ENCODE measurements around the gene PRPF40A.

PRPF40A gene

DNA sequence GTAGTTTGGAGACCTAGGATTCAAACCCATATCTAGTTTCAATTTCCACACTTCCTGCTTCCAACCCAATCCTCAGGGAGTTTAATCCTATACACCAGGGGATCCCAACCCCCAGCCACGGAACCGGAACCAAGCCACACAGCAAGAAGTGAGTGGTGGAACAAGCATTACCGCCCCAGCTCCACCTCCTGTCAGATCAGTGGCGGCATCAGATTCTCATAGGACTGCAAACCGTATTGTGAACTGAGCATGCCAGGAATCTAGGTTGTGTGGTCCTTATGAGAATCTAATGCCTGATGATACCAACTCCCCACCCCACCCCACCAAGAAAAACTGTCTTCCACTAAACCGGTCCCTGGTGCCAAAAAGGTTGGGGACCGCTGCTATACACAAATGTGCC, 52.5 kb downstream of the PRPF40A start:
- Histone ChIP-seq H3F3A (ENCODE audit: insufficient read depth, low read length) (no peaks in the 10 kb centered on the region; the same call in 1 of the 2 replicates), H2AFZ (ENCODE audit: low read length) (no peak overlapping the region)

GRCh38 chr2:152661076-152661475, 56.2 kb downstream of the PRPF40A start:
- H2AFZ ChIP-seq (ENCODE audit: low read length) = no peak overlapping the region
- no peak for DNase-seq
- H3K36me3 ChIP-seq (replicated peaks; ENCODE audit: insufficient read depth, low read length) = peaks cover 22% of the 10 kb centered on the region
- H3K9ac ChIP-seq (ENCODE audit: low read length) = no peak overlapping the region
- H3K4me1 ChIP-seq (ENCODE audit: low read length) = no peaks in the 10 kb centered on the region
- no peak overlapping the region for H3K4me3 ChIP-seq (ENCODE audit: low read length)
- no peak overlapping the region for H3K4me2 ChIP-seq (ENCODE audit: low read depth, low read length)
- no peaks in the 10 kb centered on the region; the same call in 1 of the 2 replicates for H3F3A ChIP-seq (ENCODE audit: insufficient read depth, low read length)
- TF ChIP-seq EZH2 (optimal IDR thresholded peaks at IDR 0.05; ENCODE audit: low read depth, low read length) = no peak
- TF ChIP-seq, protein P1, sequence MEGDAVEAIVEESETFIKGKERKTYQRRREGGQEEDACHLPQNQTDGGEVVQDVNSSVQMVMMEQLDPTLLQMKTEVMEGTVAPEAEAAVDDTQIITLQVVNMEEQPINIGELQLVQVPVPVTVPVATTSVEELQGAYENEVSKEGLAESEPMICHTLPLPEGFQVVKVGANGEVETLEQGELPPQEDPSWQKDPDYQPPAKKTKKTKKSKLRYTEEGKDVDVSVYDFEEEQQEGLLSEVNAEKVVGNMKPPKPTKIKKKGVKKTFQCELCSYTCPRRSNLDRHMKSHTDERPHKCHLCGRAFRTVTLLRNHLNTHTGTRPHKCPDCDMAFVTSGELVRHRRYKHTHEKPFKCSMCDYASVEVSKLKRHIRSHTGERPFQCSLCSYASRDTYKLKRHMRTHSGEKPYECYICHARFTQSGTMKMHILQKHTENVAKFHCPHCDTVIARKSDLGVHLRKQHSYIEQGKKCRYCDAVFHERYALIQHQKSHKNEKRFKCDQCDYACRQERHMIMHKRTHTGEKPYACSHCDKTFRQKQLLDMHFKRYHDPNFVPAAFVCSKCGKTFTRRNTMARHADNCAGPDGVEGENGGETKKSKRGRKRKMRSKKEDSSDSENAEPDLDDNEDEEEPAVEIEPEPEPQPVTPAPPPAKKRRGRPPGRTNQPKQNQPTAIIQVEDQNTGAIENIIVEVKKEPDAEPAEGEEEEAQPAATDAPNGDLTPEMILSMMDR (IDR thresholded peaks at IDR 0.05; ENCODE audit: low read length) = no peak
- TF ChIP-seq EZH2phosphoT487 (IDR thresholded peaks at IDR 0.05; ENCODE audit: low read length) = no peak
- no peaks in the 10 kb centered on the region for H3K27me3 ChIP-seq (replicated peaks; ENCODE audit: insufficient read depth, low read length)
- H3K9me3 ChIP-seq (replicated peaks; ENCODE audit: insufficient read depth, low read length) = no peaks in the 10 kb centered on the region
- 0 out of 2 replicates have a peak, but pooled peaks cover 3% of the 10 kb centered on the region for H3K79me2 ChIP-seq (ENCODE audit: low read length)
- H3K9me2 ChIP-seq (replicated peaks; ENCODE audit: insufficient read depth, low read length) = no peaks in the 10 kb centered on the region
- no peaks in the 10 kb centered on the region for H4K20me1 ChIP-seq (ENCODE audit: insufficient read depth, low read length)
- H3K27ac ChIP-seq (ENCODE audit: low read length) = no peak overlapping the region

More for the DNA sequence above, 52.5 kb downstream of the PRPF40A start:
- DNase-seq = no peak
- Histone ChIP-seq H3K79me2 (ENCODE audit: low read length) (0 out of 2 replicates have a peak, but pooled peaks cover 3% of the 10 kb centered on the region), H3K36me3 (replicated peaks; ENCODE audit: insufficient read depth, low read length) (peaks cover 34% of the 10 kb centered on the region; the same call in 1 of the 2 replicates), H3K9ac (ENCODE audit: low read length) (no peak overlapping the region), H3K4me2 (ENCODE audit: low read depth, low read length) (no peak overlapping the region), H3K4me3 (ENCODE audit: low read length) (no peak overlapping the region), H3K27me3 (replicated peaks; ENCODE audit: insufficient read depth, low read length) (no peaks in the 10 kb centered on the region), H3K9me3 (replicated peaks; ENCODE audit: insufficient read depth, low read length) (no peaks in the 10 kb centered on the region), H3K4me1 (ENCODE audit: low read length) (no peaks in the 10 kb centered on the region), H4K20me1 (ENCODE audit: insufficient read depth, low read length) (no peaks in the 10 kb centered on the region), H3K27ac (ENCODE audit: low read length) (no peak overlapping the region), H3K9me2 (replicated peaks; ENCODE audit: insufficient read depth, low read length) (no peaks in the 10 kb centered on the region)
- TF ChIP-seq EZH2 (optimal IDR thresholded peaks at IDR 0.05; ENCODE audit: low read depth, low read length) (no peak), EZH2phosphoT487 (IDR thresholded peaks at IDR 0.05; ENCODE audit: low read length) (no peak)
- TF ChIP-seq, protein P1 (IDR thresholded peaks at IDR 0.05; ENCODE audit: low read length) = no peak

GRCh38 chr2:152658221-152658620, 59.0 kb downstream of the PRPF40A start:
- Histone ChIP-seq H3K36me3 (replicated peaks; ENCODE audit: insufficient read depth, low read length) (peaks cover 15% of the 10 kb centered on the region), H2AFZ (ENCODE audit: low read length) (no peak overlapping the region), H3K9me3 (replicated peaks; ENCODE audit: insufficient read depth, low read length) (no peaks in the 10 kb centered on the region), H3K27me3 (replicated peaks; ENCODE audit: insufficient read depth, low read length) (no peaks in the 10 kb centered on the region), H3K4me3 (ENCODE audit: low read length) (no peak overlapping the region), H4K20me1 (ENCODE audit: insufficient read depth, low read length) (no peaks in the 10 kb centered on the region), H3F3A (ENCODE audit: insufficient read depth, low read length) (no peaks in the 10 kb centered on the region; the same call in 1 of the 2 replicates), H3K9me2 (replicated peaks; ENCODE audit: insufficient read depth, low read length) (no peaks in the 10 kb centered on the region), H3K27ac (ENCODE audit: low read length) (no peak overlapping the region), H3K4me2 (ENCODE audit: low read depth, low read length) (no peak overlapping the region), H3K9ac (ENCODE audit: low read length) (no peak overlapping the region), H3K79me2 (ENCODE audit: low read length) (0 out of 2 replicates have a peak, but pooled peaks cover 3% of the 10 kb centered on the region), H3K4me1 (ENCODE audit: low read length) (no peaks in the 10 kb centered on the region)
- DNase-seq = no peak
- TF ChIP-seq, protein P1 (IDR thresholded peaks at IDR 0.05; ENCODE audit: low read length) = no peak
- no peak for TF ChIP-seq EZH2phosphoT487 (IDR thresholded peaks at IDR 0.05; ENCODE audit: low read length)
- no peak for TF ChIP-seq EZH2 (optimal IDR thresholded peaks at IDR 0.05; ENCODE audit: low read depth, low read length)

All from MM.1S (cell line).